HepG2 (cell line): ENCODE measurements around the gene CCDC117. TPM values are rescaled to one million over a fixed set of nuclear protein-coding genes. Genes with fewer than 3 reads are reported as not detected.

Experiments used
- CEBPZ ChIP-seq: IDR thresholded peaks from 2 replicates; pipeline ENCODE4 v1.6.1; 2012; ENCODE audit warnings: low read length, improper control_type of control experiment
- DBP ChIP-seq: sonication (generic); formaldehyde crosslinking; IDR thresholded peaks from 2 replicates; pipeline ENCODE4 v1.4.0; 2020; ENCODE audit warnings: missing genetic modification reagents; ENCODE audit errors: not compliant biosample characterization
- KIAA2018 ChIP-seq: sonication (generic); formaldehyde crosslinking; IDR thresholded peaks from 2 replicates; pipeline ENCODE4 v1.5.0; 2020; ENCODE audit warnings: mild to moderate bottlenecking, missing genetic modification reagents, borderline replicate concordance
- NCOA5 ChIP-seq: sonication (generic); formaldehyde crosslinking; IDR thresholded peaks from 2 replicates; pipeline ENCODE4 v1.4.0; 2020; ENCODE audit warnings: missing genetic modification reagents
- TERF1 ChIP-seq: sonication (generic); formaldehyde crosslinking; IDR thresholded peaks from 2 replicates; pipeline ENCODE4 v1.8.0; 2022; ENCODE audit warnings: mild to moderate bottlenecking, missing genetic modification reagents, moderate library complexity
- TP53 ChIP-seq: sonication (generic); formaldehyde crosslinking; conservative IDR thresholded peaks from 2 replicates; pipeline ENCODE4 v1.4.0; 2020; ENCODE audit warnings: missing genetic modification reagents
- ZNF138 ChIP-seq: sonication (generic); formaldehyde crosslinking; IDR thresholded peaks from 2 replicates; pipeline ENCODE4 v1.5.0; 2020; ENCODE audit warnings: mild to moderate bottlenecking, low read depth, missing genetic modification reagents
- ZNF205 ChIP-seq: IDR thresholded peaks from 2 replicates; pipeline ENCODE4 v1.6.1; 2018; ENCODE audit warnings: missing biosample characterization, missing genetic modification reagents
- ZNF687 ChIP-seq: sonication (generic); formaldehyde crosslinking; IDR thresholded peaks from 2 replicates; pipeline ENCODE4 v1.5.1; 2020; ENCODE audit warnings: mild to moderate bottlenecking, missing genetic modification reagents, moderate library complexity
- ZNF850 ChIP-seq: sonication (generic); formaldehyde crosslinking; conservative IDR thresholded peaks from 2 replicates; pipeline ENCODE4 v1.9.0; 2021; ENCODE audit warnings: mild to moderate bottlenecking, missing genetic modification reagents
- polyA plus RNA-seq, 8 experiments: library from polyadenylated mRNA; depleted of rRNA in 3 of 8; stranded (reverse) in 7 of 8; unstranded in 1 of 8; fragments of >200 nt; fragmentation: Illumina TruSeq in 4 of 8; extraction: Trizol in 4 of 8; gene quantifications; 2 replicates each; pipeline versions ENCODE4 v1.2.1 to v1.2.3, GENCODE V29; 2011 to 2016; ENCODE audit warnings: low read depth in 4 of 8, missing spikeins in 1 of 8, mixed read lengths in 1 of 8; ENCODE audit not compliant: insufficient read depth in 1 of 8
- total RNA-seq, 5 experiments: library from RNA; depleted of rRNA; stranded (reverse); fragments of >200 nt; fragmentation: Illumina TruSeq; extraction: Trizol; gene quantifications; 2 replicates each; pipeline ENCODE4 v1.2.3, GENCODE V29; 2016; ENCODE audit warnings: low read depth in 1 of 5

Gene CCDC117
- total and polyA plus RNA-seq, 2 of the 13 experiments (the other 11 are each of a cell fraction or from before 2014, with no cell fraction given): 12.6 to 34.2 TPM

GRCh38 chr22:28737701-28738100 is 34.8 kb upstream of the CCDC117 start (continued):
- TF ChIP-seq KIAA2018 (CRISPR knock-in tag) (no peak), CEBPZ (no peak), TP53 (CRISPR knock-in tag) (no peak), ZNF850 (no peak), ZNF138 (CRISPR knock-in tag) (no peak), NCOA5 (no peak), ZNF687 (no peak), DBP (CRISPR knock-in tag) (no peak), ZNF205 (no peak), TERF1 (CRISPR knock-in tag) (no peak)
